Liver (tissue), 3 donors: ENCODE data around the gene GSG1.

ENCODE experiments used
- CTCF ChIP-seq: fragments of 150-350 bp; IDR thresholded peaks from 2 replicates; pipeline ENCODE4 v1.5.1; 2017; ENCODE audit warnings: improper control_type of control experiment, low read depth, low read length; ENCODE audit not compliant: missing input control
- FOXA1 ChIP-seq: IDR thresholded peaks from 2 replicates; pipeline ENCODE4 v1.6.1; 2016; ENCODE audit warnings: antibody characterized with exemption
- GABPA ChIP-seq, 2 donors: IDR thresholded peaks in 1 of 2; conservative IDR thresholded peaks in 1 of 2; 2 replicates each; pipeline ENCODE4 v1.6.1; 2016; ENCODE audit warnings: antibody characterized with exemption in 2 of 2, mild to moderate bottlenecking in 1 of 2, moderate library complexity in 1 of 2
- MAX ChIP-seq: IDR thresholded peaks from 2 replicates; pipeline ENCODE4 v1.6.1; 2016; ENCODE audit warnings: antibody characterized with exemption
- RAD21 ChIP-seq, 2 donors: IDR thresholded peaks; 2 replicates each; pipeline ENCODE4 v1.6.1; 2016; ENCODE audit warnings: antibody characterized with exemption in 2 of 2, mild to moderate bottlenecking in 2 of 2
- YY1 ChIP-seq: IDR thresholded peaks from 2 replicates; pipeline ENCODE4 v1.6.1; 2016; ENCODE audit warnings: antibody characterized with exemption, mild to moderate bottlenecking
- ZBTB33 ChIP-seq: IDR thresholded peaks from 2 replicates; pipeline ENCODE4 v1.6.1; 2016; ENCODE audit warnings: antibody characterized with exemption
- TF ChIP-seq, protein P1 (sequence below): IDR thresholded peaks from 2 replicates; pipeline ENCODE4 v1.6.1; 2016; ENCODE audit warnings: antibody characterized with exemption, mild to moderate bottlenecking
- donor health status: healthy.
- donor health status: healthy.

- no peak for TF ChIP-seq CTCF
- TF ChIP-seq RAD21 (IDR thresholded peaks at IDR 0.05), result no peak
- TF ChIP-seq GABPA (IDR thresholded peaks at IDR 0.05 in 1 of 2, conservative IDR thresholded peaks at IDR 0.05 in 1 of 2), result no peak
- no peak for TF ChIP-seq YY1
- TF ChIP-seq, protein P1, sequence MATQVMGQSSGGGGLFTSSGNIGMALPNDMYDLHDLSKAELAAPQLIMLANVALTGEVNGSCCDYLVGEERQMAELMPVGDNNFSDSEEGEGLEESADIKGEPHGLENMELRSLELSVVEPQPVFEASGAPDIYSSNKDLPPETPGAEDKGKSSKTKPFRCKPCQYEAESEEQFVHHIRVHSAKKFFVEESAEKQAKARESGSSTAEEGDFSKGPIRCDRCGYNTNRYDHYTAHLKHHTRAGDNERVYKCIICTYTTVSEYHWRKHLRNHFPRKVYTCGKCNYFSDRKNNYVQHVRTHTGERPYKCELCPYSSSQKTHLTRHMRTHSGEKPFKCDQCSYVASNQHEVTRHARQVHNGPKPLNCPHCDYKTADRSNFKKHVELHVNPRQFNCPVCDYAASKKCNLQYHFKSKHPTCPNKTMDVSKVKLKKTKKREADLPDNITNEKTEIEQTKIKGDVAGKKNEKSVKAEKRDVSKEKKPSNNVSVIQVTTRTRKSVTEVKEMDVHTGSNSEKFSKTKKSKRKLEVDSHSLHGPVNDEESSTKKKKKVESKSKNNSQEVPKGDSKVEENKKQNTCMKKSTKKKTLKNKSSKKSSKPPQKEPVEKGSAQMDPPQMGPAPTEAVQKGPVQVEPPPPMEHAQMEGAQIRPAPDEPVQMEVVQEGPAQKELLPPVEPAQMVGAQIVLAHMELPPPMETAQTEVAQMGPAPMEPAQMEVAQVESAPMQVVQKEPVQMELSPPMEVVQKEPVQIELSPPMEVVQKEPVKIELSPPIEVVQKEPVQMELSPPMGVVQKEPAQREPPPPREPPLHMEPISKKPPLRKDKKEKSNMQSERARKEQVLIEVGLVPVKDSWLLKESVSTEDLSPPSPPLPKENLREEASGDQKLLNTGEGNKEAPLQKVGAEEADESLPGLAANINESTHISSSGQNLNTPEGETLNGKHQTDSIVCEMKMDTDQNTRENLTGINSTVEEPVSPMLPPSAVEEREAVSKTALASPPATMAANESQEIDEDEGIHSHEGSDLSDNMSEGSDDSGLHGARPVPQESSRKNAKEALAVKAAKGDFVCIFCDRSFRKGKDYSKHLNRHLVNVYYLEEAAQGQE, result no peak
- no peak for TF ChIP-seq MAX
- no peak for TF ChIP-seq ZBTB33
- TF ChIP-seq FOXA1, result no peak
These were observed 5.9 kb downstream of the GSG1 start for GRCh38 chr12:13097491-13098011.
